PC-9 (cell line): ENCODE data around the gene AKR1E2. TPM values are rescaled to one million over a fixed set of nuclear protein-coding genes. Genes with fewer than 3 reads are reported as not detected.

Experiments used
- BruUV-seq: library from RNA; stranded (reverse); fragments of 400-500 nt; replicated peaks from 2 replicates; lab custom pipeline; 2021; lab: Mats Ljungman, UMichigan
- CTCF ChIA-PET: fragments of 300-600 bp; sonication (Branson Sonifier 250); formaldehyde crosslinking; loops from one replicate; lab custom pipeline; 2022; ENCODE audit warnings: antibody characterized with exemption; lab: Charles Lee
- POLR2A ChIA-PET: fragments of 300-600 bp; sonication (Branson Sonifier 250); formaldehyde crosslinking; loops from one replicate; lab custom pipeline; 2022; ENCODE audit warnings: antibody characterized with exemption; ENCODE audit not compliant: unreplicated experiment; lab: Charles Lee
- DNase-seq, 2 experiments: peaks; one replicate each; pipeline versions ENCODE4 v3.0.0 to v3.0.0-alpha.2; 2015 to 2022; ENCODE audit warnings: mixed read lengths in 1 of 2
- H2AFZ ChIP-seq: fragments of 200-600 bp; sonication (generic); 2 replicates; pipeline ENCODE4 v1.8.1; 2017; ENCODE audit warnings: antibody characterized with exemption
- H3F3A ChIP-seq: fragments of 200-600 bp; sonication (generic); 2 replicates; pipeline ENCODE4 v1.8.1; 2017; ENCODE audit warnings: antibody characterized with exemption, mild to moderate bottlenecking, low read depth; ENCODE audit not compliant: insufficient read depth
- H3K27ac ChIP-seq: fragments of 200-600 bp; sonication (generic); 2 replicates; pipeline ENCODE4 v1.6.1; 2016; ENCODE audit warnings: mixed run types
- H3K27me3 ChIP-seq: fragments of 200-600 bp; sonication (generic); 2 replicates; pipeline ENCODE4 v1.6.1; 2016; ENCODE audit warnings: low read depth, mixed run types; ENCODE audit not compliant: insufficient read depth
- H3K36me3 ChIP-seq: fragments of 200-600 bp; sonication (generic); 2 replicates; pipeline ENCODE4 v1.6.1; 2016; ENCODE audit warnings: low read depth, mixed run types
- H3K4me1 ChIP-seq: fragments of 200-600 bp; sonication (generic); replicated peaks from 2 replicates; pipeline ENCODE4 v1.6.1; 2016; ENCODE audit warnings: mixed run types; ENCODE audit not compliant: insufficient read depth
- H3K4me2 ChIP-seq: fragments of 200-600 bp; sonication (generic); 2 replicates; pipeline ENCODE4 v1.6.1; 2017; ENCODE audit warnings: mixed run types
- H3K4me3 ChIP-seq: fragments of 200-600 bp; sonication (generic); 2 replicates; pipeline ENCODE4 v1.6.1; 2016; ENCODE audit warnings: mixed run types
- H3K79me2 ChIP-seq: fragments of 200-600 bp; sonication (generic); 2 replicates; pipeline ENCODE4 v1.6.1; 2017; ENCODE audit warnings: low read depth, mixed run types
- H3K9me2 ChIP-seq: fragments of 200-600 bp; sonication (generic); 2 replicates; pipeline ENCODE4 v1.8.1; 2017; ENCODE audit warnings: mild to moderate bottlenecking; ENCODE audit not compliant: insufficient read depth
- H3K9me3 ChIP-seq: fragments of 200-600 bp; sonication (generic); 2 replicates; pipeline ENCODE4 v1.8.1; 2016; ENCODE audit warnings: low read depth; ENCODE audit not compliant: insufficient read depth
- H4K20me1 ChIP-seq: fragments of 200-600 bp; sonication (generic); 2 replicates; pipeline ENCODE4 v1.8.1; 2017; ENCODE audit not compliant: insufficient read depth
- EZH2 ChIP-seq: fragments of 200-600 bp; sonication (generic); IDR thresholded peaks from 2 replicates; pipeline ENCODE4 v1.8.0; 2017; ENCODE audit warnings: antibody characterized with exemption, low read depth
- intact Hi-C: fragments of 100-400 bp; cut with micrococcal nuclease; formaldehyde crosslinking; loops from one replicate; pipeline ENCODE4 v1.10.0; 2022; ENCODE audit not compliant: unreplicated experiment
- total RNA-seq: library from RNA; stranded (reverse); gene quantifications from 2 replicates; pipeline ENCODE4 v1.2.3, GENCODE V29; 2021
- TF ChIP-seq, protein P1 (sequence below): fragments of 200-600 bp; sonication (generic); conservative IDR thresholded peaks from 2 replicates; pipeline ENCODE4 v1.6.1; 2017; ENCODE audit warnings: mixed run types, antibody characterized with exemption, mild to moderate bottlenecking, moderate library complexity

AKR1E2 gene
- total RNA-seq, 1 experiment from 2014 or later = 1.9 TPM

DNA sequence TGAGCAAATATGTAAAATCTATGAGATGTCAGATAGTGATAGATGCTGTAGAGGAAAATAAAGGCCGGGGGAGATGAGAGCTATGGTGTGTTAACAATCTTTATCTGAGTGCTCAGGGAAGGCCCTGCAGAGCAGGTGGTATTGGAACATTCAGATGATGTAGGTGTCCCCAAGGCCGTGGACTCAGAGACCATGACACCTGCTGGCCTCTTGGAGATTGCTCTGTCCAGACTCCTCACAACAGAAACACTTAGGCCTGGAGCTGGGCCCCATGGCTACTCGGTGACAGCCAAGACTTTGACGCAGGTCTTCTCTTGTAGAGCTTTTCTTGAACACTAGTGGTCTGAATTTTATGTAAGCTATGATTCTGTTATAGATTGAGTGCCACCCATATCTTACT is 13.3 kb downstream of the AKR1E2 start:
- Histone ChIP-seq H3K9me3 (no peaks in the 10 kb centered on the region), H3K27ac (no peak overlapping the region), H3F3A (no peaks in the 10 kb centered on the region), H3K4me2 (no peak overlapping the region), H3K4me1 (no peaks in the 10 kb centered on the region), H3K9me2 (no peaks in the 10 kb centered on the region), H2AFZ (no peak overlapping the region), H3K27me3 (no peaks in the 10 kb centered on the region), H3K4me3 (no peak overlapping the region), H3K79me2 (no peaks in the 10 kb centered on the region), H4K20me1 (no peaks in the 10 kb centered on the region), H3K36me3 (no peaks in the 10 kb centered on the region)
- intact Hi-C loops = no loop called here
- ChIA-PET POLR2A (interaction anchor here (0.6 kb wide), 1 partner anchor 15 kb away, joined by 3 read pairs; no protein-coding TSS in a partner anchor), CTCF (interaction anchor here (0.6 kb wide), 1 partner anchor 27 kb away, joined by 5 read pairs; no protein-coding TSS in a partner anchor)
- BruUV-seq = no TSS peak
- no peak for DNase-seq
- TF ChIP-seq, protein P1, sequence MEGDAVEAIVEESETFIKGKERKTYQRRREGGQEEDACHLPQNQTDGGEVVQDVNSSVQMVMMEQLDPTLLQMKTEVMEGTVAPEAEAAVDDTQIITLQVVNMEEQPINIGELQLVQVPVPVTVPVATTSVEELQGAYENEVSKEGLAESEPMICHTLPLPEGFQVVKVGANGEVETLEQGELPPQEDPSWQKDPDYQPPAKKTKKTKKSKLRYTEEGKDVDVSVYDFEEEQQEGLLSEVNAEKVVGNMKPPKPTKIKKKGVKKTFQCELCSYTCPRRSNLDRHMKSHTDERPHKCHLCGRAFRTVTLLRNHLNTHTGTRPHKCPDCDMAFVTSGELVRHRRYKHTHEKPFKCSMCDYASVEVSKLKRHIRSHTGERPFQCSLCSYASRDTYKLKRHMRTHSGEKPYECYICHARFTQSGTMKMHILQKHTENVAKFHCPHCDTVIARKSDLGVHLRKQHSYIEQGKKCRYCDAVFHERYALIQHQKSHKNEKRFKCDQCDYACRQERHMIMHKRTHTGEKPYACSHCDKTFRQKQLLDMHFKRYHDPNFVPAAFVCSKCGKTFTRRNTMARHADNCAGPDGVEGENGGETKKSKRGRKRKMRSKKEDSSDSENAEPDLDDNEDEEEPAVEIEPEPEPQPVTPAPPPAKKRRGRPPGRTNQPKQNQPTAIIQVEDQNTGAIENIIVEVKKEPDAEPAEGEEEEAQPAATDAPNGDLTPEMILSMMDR = no peak
- TF ChIP-seq EZH2 = no peak

DNA sequence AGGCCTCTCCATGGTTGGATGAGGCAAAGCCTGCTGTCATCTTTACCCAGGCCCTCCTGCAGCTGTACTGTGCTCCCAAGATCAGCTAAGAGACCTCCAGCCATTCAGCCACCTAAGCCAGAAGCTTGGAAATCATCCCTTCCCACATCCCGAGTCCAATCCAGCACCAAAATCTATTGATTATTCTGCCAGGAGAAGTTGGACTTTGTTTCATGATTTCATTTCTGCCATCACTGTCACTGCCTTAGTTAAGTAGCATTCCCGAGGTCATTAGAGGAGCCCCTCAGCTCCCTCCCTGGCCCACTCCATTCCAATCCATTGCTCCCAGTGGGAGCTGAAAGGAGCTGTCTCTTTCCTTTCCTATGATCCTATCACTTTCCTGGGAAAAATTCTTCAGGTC is 14.1 kb downstream of the AKR1E2 start:
- H2AFZ ChIP-seq = no peak overlapping the region
- H3K27ac ChIP-seq = no peak overlapping the region
- ChIA-PET CTCF (no interaction called here), POLR2A (no interaction called here)
- intact Hi-C loops = no loop called here
- H3K4me3 ChIP-seq = no peak overlapping the region
- H3K9me3 ChIP-seq = no peaks in the 10 kb centered on the region
- no peaks in the 10 kb centered on the region for H3F3A ChIP-seq
- no peaks in the 10 kb centered on the region for H4K20me1 ChIP-seq
- H3K79me2 ChIP-seq = no peaks in the 10 kb centered on the region
- no peaks in the 10 kb centered on the region for H3K9me2 ChIP-seq
- no peaks in the 10 kb centered on the region for H3K36me3 ChIP-seq
- no peaks in the 10 kb centered on the region for H3K4me1 ChIP-seq
- no peaks in the 10 kb centered on the region for H3K27me3 ChIP-seq
- H3K4me2 ChIP-seq = no peak overlapping the region
- TF ChIP-seq, protein P1 = no peak
- TF ChIP-seq EZH2 = no peak
- DNase-seq = no peak
- no TSS peak for BruUV-seq

DNA sequence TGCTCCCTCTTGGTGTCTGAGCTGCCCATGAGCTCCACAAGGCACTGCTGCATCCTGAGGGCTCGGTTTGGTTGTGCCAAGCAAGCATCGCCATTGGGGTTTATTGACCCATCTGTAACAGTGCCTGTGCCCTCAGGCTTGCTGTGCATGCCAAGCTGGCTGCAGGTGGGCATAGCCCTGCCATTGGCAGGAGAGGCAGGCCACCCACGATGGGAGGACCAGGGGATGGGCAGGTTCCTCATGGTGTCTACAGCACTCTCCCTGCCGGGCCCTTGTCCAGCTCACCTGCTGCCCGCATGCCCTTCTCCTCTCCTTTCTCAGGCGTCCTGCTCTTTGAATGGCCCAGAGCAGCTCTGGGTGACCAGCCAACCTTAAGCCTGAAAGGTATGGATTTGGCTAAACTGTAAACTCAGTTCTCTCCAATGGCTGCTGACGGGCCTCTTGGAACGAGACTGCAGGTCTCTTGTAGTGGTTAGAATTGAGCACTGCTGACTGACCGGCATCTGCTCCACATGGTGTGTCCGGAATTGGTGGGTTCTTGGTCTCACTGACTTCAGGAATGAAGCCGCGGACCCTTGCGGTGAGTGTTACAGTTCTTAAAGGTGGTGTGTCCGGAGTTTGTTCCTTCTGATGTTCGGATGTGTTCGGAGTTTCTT is 17.6 kb downstream of the AKR1E2 start:
- H3K4me3 ChIP-seq = no peak overlapping the region
- H3K4me2 ChIP-seq = no peak overlapping the region
- BruUV-seq = no TSS peak
- no peak for DNase-seq
- H3K4me1 ChIP-seq = peaks cover 26% of the 10 kb centered on the region
- CTCF ChIA-PET = no interaction called here
- no peaks in the 10 kb centered on the region for H3K9me2 ChIP-seq
- intact Hi-C loops = no loop called here
- H3K9me3 ChIP-seq = no peaks in the 10 kb centered on the region
- H3K27ac ChIP-seq = no peak overlapping the region
- no peak overlapping the region for H2AFZ ChIP-seq
- no peaks in the 10 kb centered on the region for H3K79me2 ChIP-seq
- H3K36me3 ChIP-seq = no peaks in the 10 kb centered on the region
- H3F3A ChIP-seq = peaks cover 19% of the 10 kb centered on the region
- no peaks in the 10 kb centered on the region for H4K20me1 ChIP-seq
- no peaks in the 10 kb centered on the region for H3K27me3 ChIP-seq
- POLR2A ChIA-PET = no interaction called here
- no peak for TF ChIP-seq EZH2
- TF ChIP-seq, protein P1 = no peak
